Fibroblast of mammary gland (primary cell): ENCODE results near the gene NAT9.

ENCODE experiments used
- DNase-seq: peaks from one replicate; pipeline ENCODE4 v3.0.0-alpha.2; 2010; ENCODE audit warnings: low read depth
- H3K4me3 ChIP-seq: 2 replicates; pipeline ENCODE4 v1.5.1; 2011; ENCODE audit warnings: low read depth, mild to moderate bottlenecking, low read length, moderate library complexity; ENCODE audit not compliant: control insufficient read depth
- CTCF ChIP-seq: conservative IDR thresholded peaks from 2 replicates; pipeline ENCODE4 v1.5.1; 2011; ENCODE audit warnings: low read depth, low read length, inconsistent platforms; ENCODE audit not compliant: control insufficient read depth, insufficient read depth

Gene NAT9

GRCh38 chr17:74776044-74776962 is at the start of gene NAT9:
NAT9 (minus strand) TSS chr17:74776345; CDS start chr17:74775698, 647 bp downstream.
- peak; percentile 89 for DNase-seq
- peak within 1 kb of the TSS; percentile 95 for H3K4me3 ChIP-seq

GRCh38 chr17:74824961-74825627 is 48.9 kb upstream of the NAT9 start:
- H3K4me3 ChIP-seq = no peak overlapping the region
- TF ChIP-seq CTCF = no peak
- no peak for DNase-seq

More at GRCh38 chr17:74776044-74776962, at the start of gene NAT9:
- TF ChIP-seq CTCF = no peak

GRCh38 chr17:74822939-74823367 is 46.8 kb upstream of the NAT9 start:
- H3K4me3 ChIP-seq = no peak overlapping the region
- TF ChIP-seq CTCF = no peak
- no peak for DNase-seq

GRCh38 chr17:74822335-74822938 is 46.3 kb upstream of the NAT9 start:
- no peak for DNase-seq
- TF ChIP-seq CTCF = no peak
- no peak overlapping the region for H3K4me3 ChIP-seq

GRCh38 chr17:74821655-74822334 is 45.6 kb upstream of the NAT9 start:
- no peak overlapping the region for H3K4me3 ChIP-seq
- no peak for TF ChIP-seq CTCF
- DNase-seq = no peak

GRCh38 chr17:74819801-74820436 is 43.8 kb upstream of the NAT9 start:
- no peak for TF ChIP-seq CTCF
- H3K4me3 ChIP-seq = no peak overlapping the region
- no peak for DNase-seq
